H9 (cell line): Measurements from ENCODE around the gene IDUA. TPM values are rescaled to one million over a fixed set of nuclear protein-coding genes. Genes with fewer than 3 reads are reported as not detected.

Experiments used
- DNase-seq: peaks from one replicate; pipeline ENCODE4 v3.0.0-alpha.2; 2017
- H2AFZ ChIP-seq: one replicate; pipeline ENCODE4 v1.6.1; 2013; ENCODE audit warnings: mild to moderate bottlenecking, low read length, control low read depth, moderate library complexity
- H2AK5ac ChIP-seq: 2 replicates; pipeline ENCODE4 v1.6.1; 2013; ENCODE audit warnings: low read length, control low read depth, mixed read lengths; ENCODE audit not compliant: insufficient read length
- H2BK120ac ChIP-seq: one replicate; pipeline ENCODE4 v1.6.1; 2013; ENCODE audit warnings: low read depth, mild to moderate bottlenecking, low read length, control low read depth, inconsistent platforms; ENCODE audit not compliant: poor library complexity, severe bottlenecking
- H2BK12ac ChIP-seq: 2 replicates; pipeline ENCODE4 v1.6.1; 2013; ENCODE audit warnings: low read length, control low read depth, mixed read lengths, low read depth; ENCODE audit not compliant: insufficient read length
- H2BK15ac ChIP-seq: 2 replicates; pipeline ENCODE4 v1.6.1; 2013; ENCODE audit warnings: low read depth, low read length, control low read depth
- H2BK20ac ChIP-seq: one replicate; pipeline ENCODE4 v1.6.1; 2013; ENCODE audit warnings: low read depth, mild to moderate bottlenecking, low read length, control low read depth, inconsistent platforms; ENCODE audit not compliant: poor library complexity, severe bottlenecking
- H2BK5ac ChIP-seq: 2 replicates; pipeline ENCODE4 v1.6.1; 2013; ENCODE audit warnings: low read length, control low read depth, mixed read lengths; ENCODE audit not compliant: insufficient read length
- H3K14ac ChIP-seq: 2 replicates; pipeline ENCODE4 v1.6.1; 2013; ENCODE audit warnings: low read length, control low read depth; ENCODE audit not compliant: insufficient read depth
- H3K18ac ChIP-seq: 2 replicates; pipeline ENCODE4 v1.6.1; 2013; ENCODE audit warnings: low read depth, mild to moderate bottlenecking, mixed read lengths, low read length, control low read depth; ENCODE audit not compliant: insufficient read length
- H3K23ac ChIP-seq: 2 replicates; pipeline ENCODE4 v1.6.1; 2013; ENCODE audit warnings: low read length, control low read depth, mixed read lengths, low read depth; ENCODE audit not compliant: insufficient read length
- H3K23me2 ChIP-seq: 2 replicates; pipeline ENCODE4 v1.6.1; 2013; ENCODE audit warnings: low read depth, mild to moderate bottlenecking, mixed read lengths, low read length, control low read depth; ENCODE audit not compliant: insufficient read length, poor library complexity, severe bottlenecking
- H3K27ac ChIP-seq: 2 replicates; pipeline ENCODE4 v1.5.1; 2013; ENCODE audit warnings: low read length, control low read depth, mixed read lengths, low read depth; ENCODE audit not compliant: insufficient read length
- H3K27me3 ChIP-seq: 2 replicates; pipeline ENCODE4 v1.6.1; 2013; ENCODE audit warnings: low read length, control low read depth, inconsistent platforms; ENCODE audit not compliant: insufficient read depth
- H3K4ac ChIP-seq: 2 replicates; pipeline ENCODE4 v1.6.1; 2013; ENCODE audit warnings: low read depth, mild to moderate bottlenecking, control low read depth, inconsistent platforms, low read length, moderate library complexity
- H3K4me1 ChIP-seq: 2 replicates; pipeline ENCODE4 v1.6.1; 2013; ENCODE audit warnings: low read length, control low read depth, inconsistent platforms; ENCODE audit not compliant: insufficient read depth
- H3K4me2 ChIP-seq: 2 replicates; pipeline ENCODE4 v1.6.1; 2013; ENCODE audit warnings: low read length, control low read depth, mixed read lengths; ENCODE audit not compliant: insufficient read length, insufficient read depth
- H3K56ac ChIP-seq: 2 replicates; pipeline ENCODE4 v1.6.1; 2013; ENCODE audit warnings: low read depth, mild to moderate bottlenecking, mixed read lengths, low read length, control low read depth; ENCODE audit not compliant: insufficient read length
- H3K79me1 ChIP-seq: 2 replicates; pipeline ENCODE4 v1.6.1; 2013; ENCODE audit warnings: low read depth, mild to moderate bottlenecking, moderate library complexity, low read length, control low read depth, inconsistent platforms; ENCODE audit not compliant: insufficient read depth, poor library complexity, severe bottlenecking
- H3K79me2 ChIP-seq: 2 replicates; pipeline ENCODE4 v1.6.1; 2013; ENCODE audit warnings: low read length, control low read depth, inconsistent platforms; ENCODE audit not compliant: insufficient read depth
- H3K9ac ChIP-seq: 2 replicates; pipeline ENCODE4 v1.6.1; 2013; ENCODE audit warnings: low read length, control low read depth, mixed read lengths; ENCODE audit not compliant: insufficient read length; ENCODE audit errors: extremely low read depth
- H3K9me3 ChIP-seq: one replicate; pipeline ENCODE4 v1.6.1; 2013; ENCODE audit warnings: low read depth, low read length, inconsistent platforms; ENCODE audit not compliant: control insufficient read depth
- H3T11ph ChIP-seq: one replicate; pipeline ENCODE4 v1.6.1; 2013; ENCODE audit warnings: mild to moderate bottlenecking, low read length, control low read depth, inconsistent platforms
- H4K20me1 ChIP-seq: one replicate; pipeline ENCODE4 v1.6.1; 2013; ENCODE audit not compliant: control insufficient read depth, insufficient read length, insufficient read depth
- H4K5ac ChIP-seq: 2 replicates; pipeline ENCODE4 v1.6.1; 2013; ENCODE audit warnings: low read depth, mild to moderate bottlenecking, mixed read lengths, low read length, control low read depth; ENCODE audit not compliant: insufficient read length
- H4K8ac ChIP-seq: replicated peaks from 2 replicates; pipeline ENCODE4 v1.6.1; 2013; ENCODE audit warnings: low read length, control low read depth, mixed read lengths, low read depth; ENCODE audit not compliant: insufficient read length
- H4K91ac ChIP-seq: 2 replicates; pipeline ENCODE4 v1.6.1; 2013; ENCODE audit warnings: low read depth, mild to moderate bottlenecking, moderate library complexity, mixed read lengths, low read length, control low read depth; ENCODE audit not compliant: insufficient read length
- H3K27ac Mint-ChIP-seq, 3 experiments: 2 replicates in 2 of 3; 3 replicates in 1 of 3; pipeline ENCODE4 v1.8.0; 2020 to 2021; ENCODE audit warnings: mixed read lengths in 3 of 3, mild to moderate bottlenecking in 1 of 3, moderate library complexity in 1 of 3
- H3K27me3 Mint-ChIP-seq: 2 replicates; pipeline ENCODE4 v1.8.0; 2021; ENCODE audit warnings: low read depth, mild to moderate bottlenecking, moderate library complexity, mixed read lengths
- H3K36me3 Mint-ChIP-seq, 3 experiments: 2 replicates in 2 of 3; 3 replicates in 1 of 3; pipeline ENCODE4 v1.8.0; 2020 to 2021; ENCODE audit warnings: low read depth in 3 of 3, mixed read lengths in 3 of 3; ENCODE audit not compliant: insufficient read depth in 1 of 3
- H3K4me1 Mint-ChIP-seq, 2 experiments: 2 replicates each; pipeline ENCODE4 v1.8.0; 2020; ENCODE audit warnings: mixed read lengths in 2 of 2
- H3K4me3 Mint-ChIP-seq, 2 experiments: 2 replicates in 1 of 2; 3 replicates in 1 of 2; pipeline ENCODE4 v1.8.0; 2020 to 2021; ENCODE audit warnings: mild to moderate bottlenecking in 2 of 2, mixed read lengths in 2 of 2, moderate library complexity in 1 of 2
- H3K9me3 Mint-ChIP-seq, 2 experiments: 2 replicates in 1 of 2; 3 replicates in 1 of 2; pipeline ENCODE4 v1.8.0; 2020; ENCODE audit warnings: mild to moderate bottlenecking in 2 of 2, mixed read lengths in 2 of 2, moderate library complexity in 1 of 2
- WGBS: extraction: QIAGEN DNeasy Blood & Tissue Kit; methylation state at CpG from one replicate; pipeline ENCODE4 v1.1.7; 2013; ENCODE audit warnings: missing lambda C conversion rate, low lambda C conversion rate, mixed read lengths; ENCODE audit not compliant: insufficient read length; ENCODE audit errors: extremely low coverage; 5-methylcytosine and 5-hydroxymethylcytosine counted together
- total RNA-seq: library from RNA; stranded (reverse); gene quantifications from 2 replicates; pipeline ENCODE4 v1.2.1, GENCODE V29; 2021
- TF ChIP-seq, protein P1 (sequence below): fragments of 200-600 bp; sonication (generic); conservative IDR thresholded peaks from 3 replicates; pipeline ENCODE4 v1.8.0; 2021; ENCODE audit warnings: antibody characterized with exemption, mild to moderate bottlenecking

Gene IDUA
- total RNA-seq, 1 experiment from 2014 or later = 14.5 TPM

DNA sequence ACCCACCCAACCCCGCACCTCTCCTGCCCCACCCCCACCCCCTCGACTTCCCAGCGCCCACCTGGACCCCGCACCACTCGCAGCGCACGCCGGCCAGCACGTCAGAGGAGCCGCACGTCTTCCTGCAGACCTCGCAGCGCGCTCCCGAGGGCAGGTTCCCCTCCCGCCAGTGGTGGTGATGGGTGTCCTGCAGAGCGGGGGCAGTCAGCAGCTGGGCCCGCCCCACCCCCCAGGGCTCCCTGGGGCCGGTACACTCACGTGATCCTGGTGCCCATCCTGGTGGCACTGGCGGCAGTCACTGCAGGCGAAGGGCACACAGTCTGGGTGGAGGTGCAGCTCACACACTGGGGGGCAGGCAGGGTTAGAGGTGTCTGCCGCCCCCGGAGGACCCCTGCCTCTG, 18.6 kb upstream of the IDUA start:
- peak overlapping the region; percentile 17 for H3K4me2 ChIP-seq
- no peaks in the 10 kb centered on the region for H4K20me1 ChIP-seq
- no peak overlapping the region; the same call in 1 of the 2 replicates for H3K14ac ChIP-seq
- H2BK15ac ChIP-seq = no peak overlapping the region
- no peaks in the 10 kb centered on the region for H3K4me1 ChIP-seq
- no peak overlapping the region for H3K56ac ChIP-seq
- H2AFZ ChIP-seq = no peak overlapping the region
- H3K23me2 ChIP-seq = peaks cover 5% of the 10 kb centered on the region
- H3K27me3 ChIP-seq = peaks cover 3% of the 10 kb centered on the region; the same call in 1 of the 2 replicates
- H3T11ph ChIP-seq = no peak overlapping the region
- H4K8ac ChIP-seq = no peak overlapping the region
- H4K5ac ChIP-seq = no peak overlapping the region
- no peak overlapping the region for H4K91ac ChIP-seq
- H3K4ac ChIP-seq = no peak overlapping the region
- no peaks in the 10 kb centered on the region for H3K9me3 ChIP-seq
- H3K4me3 Mint-ChIP-seq = 0 out of 5 replicates have a peak overlapping the region, but pooled peaks of 1 of the 2 experiments have one; percentile 23
- H3K18ac ChIP-seq = no peak overlapping the region
- H2BK12ac ChIP-seq = no peak overlapping the region
- H3K79me2 ChIP-seq = no peaks in the 10 kb centered on the region
- H3K27ac Mint-ChIP-seq = no peak overlapping the region
- DNase-seq = no peak
- peaks cover 0 to 2% of the 10 kb centered on the region in 2 experiments; a peak in 1 of 4 replicates for H3K4me1 Mint-ChIP-seq
- no peak overlapping the region for H2BK20ac ChIP-seq
- no peak overlapping the region for H3K9ac ChIP-seq
- no peaks in the 10 kb centered on the region for H3K79me1 ChIP-seq
- H2BK120ac ChIP-seq = no peak overlapping the region
- no peak overlapping the region for H2BK5ac ChIP-seq
- TF ChIP-seq, protein P1, sequence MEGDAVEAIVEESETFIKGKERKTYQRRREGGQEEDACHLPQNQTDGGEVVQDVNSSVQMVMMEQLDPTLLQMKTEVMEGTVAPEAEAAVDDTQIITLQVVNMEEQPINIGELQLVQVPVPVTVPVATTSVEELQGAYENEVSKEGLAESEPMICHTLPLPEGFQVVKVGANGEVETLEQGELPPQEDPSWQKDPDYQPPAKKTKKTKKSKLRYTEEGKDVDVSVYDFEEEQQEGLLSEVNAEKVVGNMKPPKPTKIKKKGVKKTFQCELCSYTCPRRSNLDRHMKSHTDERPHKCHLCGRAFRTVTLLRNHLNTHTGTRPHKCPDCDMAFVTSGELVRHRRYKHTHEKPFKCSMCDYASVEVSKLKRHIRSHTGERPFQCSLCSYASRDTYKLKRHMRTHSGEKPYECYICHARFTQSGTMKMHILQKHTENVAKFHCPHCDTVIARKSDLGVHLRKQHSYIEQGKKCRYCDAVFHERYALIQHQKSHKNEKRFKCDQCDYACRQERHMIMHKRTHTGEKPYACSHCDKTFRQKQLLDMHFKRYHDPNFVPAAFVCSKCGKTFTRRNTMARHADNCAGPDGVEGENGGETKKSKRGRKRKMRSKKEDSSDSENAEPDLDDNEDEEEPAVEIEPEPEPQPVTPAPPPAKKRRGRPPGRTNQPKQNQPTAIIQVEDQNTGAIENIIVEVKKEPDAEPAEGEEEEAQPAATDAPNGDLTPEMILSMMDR = no peak
- peaks cover 5% of the 10 kb centered on the region for H3K27me3 Mint-ChIP-seq
- H3K27ac ChIP-seq = no peak overlapping the region
- no peaks in the 10 kb centered on the region for H3K36me3 Mint-ChIP-seq
- H3K9me3 Mint-ChIP-seq = no peaks in the 10 kb centered on the region
- no peak overlapping the region for H2AK5ac ChIP-seq
- no CpG with 5 or more reads among the region's 24 CpGs for WGBS
- no peak overlapping the region for H3K23ac ChIP-seq
